Stimulated activated CD4-positive, alpha-beta T cell treated with anti-CD3 and anti-CD28 coated beads, Interleukin-2, amount 100 ng/mL, for 4 hours (primary cell): ENCODE results near the gene OR10H2.
"Not testable (repeated sequence)": the region's sequence is repeated elsewhere in the genome, so short reads cannot be mapped to it uniquely, and the experiment has no call there.

Experiments used
- DNase-seq: peaks from one replicate; pipeline ENCODE4 v3.0.0-alpha.2; 2020; ENCODE audit warnings: low read depth

OR10H2 gene

GRCh38 chr19:15727724-15728123, at the start of gene OR10H2:
Gene OR10H2, plus strand, starts transcription at chr19:15728024. Its CDS starts 20 bp downstream, at chr19:15728044.
- DNase-seq = no peak

GRCh38 chr19:15679089-15679488, 48.7 kb upstream of the OR10H2 start:
- no peak for DNase-seq

- DNase-seq = not testable (repeated sequence)
Measured at GRCh38 chr19:15679865-15680264, 48.0 kb upstream of the OR10H2 start.

- no peak for DNase-seq
Measured at GRCh38 chr19:15680478-15681322, 47.1 kb upstream of the OR10H2 start.

GRCh38 chr19:15683411-15683810, 44.4 kb upstream of the OR10H2 start:
- no peak for DNase-seq

- no peak for DNase-seq
Measured at GRCh38 chr19:15684828-15685227, 43.0 kb upstream of the OR10H2 start.

- no peak for DNase-seq
Measured at GRCh38 chr19:15696654-15697194, 31.1 kb upstream of the OR10H2 start.

- no peak for DNase-seq
Measured at GRCh38 chr19:15701757-15702533, 25.9 kb upstream of the OR10H2 start.

- no peak for DNase-seq
Measured at GRCh38 chr19:15702534-15702930, 25.3 kb upstream of the OR10H2 start.

GRCh38 chr19:15714638-15715037, 13.2 kb upstream of the OR10H2 start:
- DNase-seq = no peak

GRCh38 chr19:15715642-15716041, 12.2 kb upstream of the OR10H2 start:
- DNase-seq = no peak

GRCh38 chr19:15717809-15718208, 10.0 kb upstream of the OR10H2 start:
- no peak for DNase-seq

GRCh38 chr19:15721268-15721667, 6.6 kb upstream of the OR10H2 start:
- DNase-seq = no peak

- DNase-seq = no peak
Measured at GRCh38 chr19:15722956-15723355, 4.9 kb upstream of the OR10H2 start.

- no peak for DNase-seq
Measured at GRCh38 chr19:15730538-15730937, 2.7 kb downstream of the OR10H2 start.

- no peak for DNase-seq
Measured at GRCh38 chr19:15732388-15732787, 4.6 kb downstream of the OR10H2 start.

GRCh38 chr19:15733895-15734294, 6.1 kb downstream of the OR10H2 start:
- DNase-seq = no peak

GRCh38 chr19:15737722-15738121, 9.9 kb downstream of the OR10H2 start, which contains the start of gene OR10H3:
Gene OR10H3, plus strand, starts transcription at chr19:15737985. Its CDS starts 3,408 bp downstream, at chr19:15741393.
- DNase-seq = no peak

GRCh38 chr19:15740785-15741184, 13.0 kb downstream of the OR10H2 start:
- DNase-seq = no peak

- no peak for DNase-seq
Measured at GRCh38 chr19:15748239-15748638, 20.4 kb downstream of the OR10H2 start.

GRCh38 chr19:15758379-15758778, 30.6 kb downstream of the OR10H2 start:
- DNase-seq = no peak

- DNase-seq = no peak
Measured at GRCh38 chr19:15759962-15760565, 32.2 kb downstream of the OR10H2 start.
